B cell (primary cell): ENCODE data around the gene PIGBOS1.

Source experiments
- CTCF ChIP-seq: fragments of 200-600 bp; IDR thresholded peaks from one replicate; pipeline ENCODE4 v1.8.0; 2022; ENCODE audit warnings: antibody characterized with exemption, mild to moderate bottlenecking
- EZH2 ChIP-seq: IDR thresholded peaks from 2 replicates; pipeline ENCODE4 v1.6.1; 2012; ENCODE audit warnings: borderline replicate concordance, low read depth, mild to moderate bottlenecking, moderate library complexity, low read length; ENCODE audit not compliant: insufficient read depth, poor library complexity, severe bottlenecking

DNA sequence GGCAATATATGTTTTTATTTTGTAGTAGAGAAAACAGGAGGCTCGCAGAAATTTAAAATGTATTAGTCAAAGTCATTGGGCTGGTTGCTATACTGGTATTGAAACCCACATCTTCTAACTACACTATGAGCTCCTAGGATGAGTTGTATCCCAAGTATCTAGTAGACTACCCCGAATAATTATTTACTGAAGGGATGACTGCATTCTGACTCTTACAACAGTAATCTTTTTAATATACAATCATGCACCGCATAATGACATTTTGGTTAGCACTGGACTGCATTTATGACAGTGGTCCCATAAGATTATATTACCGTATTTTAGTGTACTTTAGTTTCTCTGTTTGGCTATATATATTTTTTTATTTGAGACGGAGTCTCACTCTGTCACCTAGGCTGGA is 15.4 kb upstream of the PIGBOS1 start:
- TF ChIP-seq CTCF, result no peak
- TF ChIP-seq EZH2, result no peak
